GM12891 (cell line): Measurements from ENCODE around the gene C1orf159.

Experiments
- DNase-seq: peaks from one replicate; pipeline ENCODE4 v3.0.0; 2011; ENCODE audit warnings: low spot score; ENCODE audit not compliant: insufficient read length
- FAIRE-seq: peaks from 2 replicates; lab custom pipeline; 2011; peaks lifted over from hg19 to GRCh38; lab: Jason Lieb, UNC
- PAX5 ChIP-seq: IDR thresholded peaks from 2 replicates; pipeline ENCODE4 v1.6.1; 2011; ENCODE audit warnings: low read length, moderate library complexity, mild to moderate bottlenecking; ENCODE audit not compliant: insufficient read depth, severe bottlenecking
- POLR2A ChIP-seq: IDR thresholded peaks from 2 replicates; pipeline ENCODE4 v1.6.1; 2011; ENCODE audit warnings: low read depth, low read length, control low read depth
- POLR2AphosphoS5 ChIP-seq: IDR thresholded peaks from 2 replicates; pipeline ENCODE4 v1.6.1; 2011; ENCODE audit warnings: low read depth, low read length, control low read depth
- POU2F2 ChIP-seq: IDR thresholded peaks from 2 replicates; pipeline ENCODE4 v1.6.1; 2011; ENCODE audit warnings: low read depth, mild to moderate bottlenecking, control low read depth, low read length, moderate library complexity
- SPI1 ChIP-seq: IDR thresholded peaks from 2 replicates; pipeline ENCODE4 v1.6.1; 2011; ENCODE audit warnings: low read depth, low read length, control low read depth
- TAF1 ChIP-seq: IDR thresholded peaks from 2 replicates; pipeline ENCODE4 v1.6.1; 2011; ENCODE audit warnings: low read depth, low read length, control low read depth

Gene C1orf159

DNA sequence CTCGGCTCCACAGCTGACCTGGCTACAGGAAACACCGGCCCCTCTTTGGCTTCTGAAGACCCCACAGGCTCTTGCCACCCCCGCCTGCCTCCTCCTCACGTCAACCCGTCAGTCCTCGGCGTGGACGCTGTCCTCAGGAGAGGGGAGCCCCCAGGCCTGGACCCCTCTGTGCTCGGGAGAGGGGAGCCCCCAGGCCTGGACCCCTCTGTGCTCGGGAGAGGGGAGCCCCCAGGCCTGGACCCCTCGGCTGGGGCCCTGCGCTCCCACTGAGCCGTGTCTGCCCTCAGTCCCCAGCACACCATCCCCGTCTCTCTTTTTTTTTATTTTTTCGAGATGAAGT is 26.0 kb upstream of the C1orf159 start:
- DNase-seq: no peak
- TF ChIP-seq POLR2AphosphoS5 (no peak), POLR2A (no peak), POU2F2 (no peak), SPI1 (no peak)
- no peak for FAIRE-seq

GRCh38 chr1:1141244-1141910 is 25.5 kb upstream of the C1orf159 start:
- no peak for TF ChIP-seq POU2F2
- no peak for TF ChIP-seq TAF1
- TF ChIP-seq POLR2A: no peak
- no peak for TF ChIP-seq SPI1
- TF ChIP-seq POLR2AphosphoS5: no peak
- no peak for TF ChIP-seq PAX5
- FAIRE-seq: no peak

GRCh38 chr1:1140673-1141072 is 24.8 kb upstream of the C1orf159 start:
- TF ChIP-seq TAF1 (no peak), SPI1 (no peak), POLR2A (no peak), POU2F2 (no peak), POLR2AphosphoS5 (no peak), PAX5 (no peak)
- DNase-seq: no peak
- no peak for FAIRE-seq

More at GRCh38 chr1:1141244-1141910, 25.5 kb upstream of the C1orf159 start:
- no peak for DNase-seq

- no peak for TF ChIP-seq SPI1
- TF ChIP-seq TAF1: no peak
- TF ChIP-seq POU2F2: no peak
- no peak for TF ChIP-seq PAX5
- no peak for TF ChIP-seq POLR2A
- no peak for TF ChIP-seq POLR2AphosphoS5
- peak; percentile 9 for FAIRE-seq
- peak; percentile 90 for DNase-seq
Observed at GRCh38 chr1:1137256-1138045, 21.6 kb upstream of the C1orf159 start.

- no peak for FAIRE-seq
Observed at GRCh38 chr1:1136547-1137230, 20.8 kb upstream of the C1orf159 start.

GRCh38 chr1:1135339-1136136 is 19.6 kb upstream of the C1orf159 start:
- DNase-seq (no peak), FAIRE-seq (peak; percentile 13)
- TF ChIP-seq POLR2A (no peak), PAX5 (no peak), POU2F2 (no peak), SPI1 (no peak), POLR2AphosphoS5 (no peak), TAF1 (no peak)

More at GRCh38 chr1:1136547-1137230, 20.8 kb upstream of the C1orf159 start:
- peak; percentile 63 for DNase-seq
- TF ChIP-seq SPI1 (no peak), TAF1 (no peak), POLR2AphosphoS5 (no peak), POU2F2 (no peak), PAX5 (no peak), POLR2A (no peak)

DNA sequence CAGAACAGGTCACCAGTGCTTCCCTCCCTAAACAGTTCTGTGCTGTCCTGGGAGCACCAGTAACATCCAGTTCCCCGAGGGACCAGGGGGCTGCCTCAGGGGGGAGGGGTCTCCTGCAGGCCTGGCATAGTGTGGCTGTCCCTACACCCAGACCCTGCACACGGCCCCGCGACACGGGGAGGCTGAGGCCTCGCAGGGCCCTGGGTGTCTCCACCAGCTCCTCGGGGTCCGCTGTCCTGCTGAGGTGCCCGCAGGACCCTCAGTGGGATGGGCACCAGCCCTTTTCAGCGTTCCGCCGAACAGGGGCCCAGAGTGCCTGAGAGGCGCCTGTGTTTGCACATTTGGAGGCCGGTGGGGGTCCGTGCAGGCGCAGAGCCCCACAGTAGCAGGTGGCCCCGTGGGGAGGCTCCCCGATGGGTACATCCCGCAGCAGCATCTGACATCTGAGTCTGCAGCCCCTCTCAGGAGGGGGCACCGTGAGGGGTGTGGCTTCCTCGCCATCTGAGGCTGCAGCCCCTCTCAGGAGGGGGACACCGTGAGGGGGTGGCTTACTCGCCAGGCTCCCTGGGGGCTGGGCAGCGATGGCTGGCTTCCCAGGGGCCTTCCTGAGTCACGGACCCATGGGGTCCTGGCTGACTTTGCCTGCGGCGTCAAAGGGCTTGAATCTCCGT is 18.5 kb upstream of the C1orf159 start:
- DNase-seq: no peak

DNA sequence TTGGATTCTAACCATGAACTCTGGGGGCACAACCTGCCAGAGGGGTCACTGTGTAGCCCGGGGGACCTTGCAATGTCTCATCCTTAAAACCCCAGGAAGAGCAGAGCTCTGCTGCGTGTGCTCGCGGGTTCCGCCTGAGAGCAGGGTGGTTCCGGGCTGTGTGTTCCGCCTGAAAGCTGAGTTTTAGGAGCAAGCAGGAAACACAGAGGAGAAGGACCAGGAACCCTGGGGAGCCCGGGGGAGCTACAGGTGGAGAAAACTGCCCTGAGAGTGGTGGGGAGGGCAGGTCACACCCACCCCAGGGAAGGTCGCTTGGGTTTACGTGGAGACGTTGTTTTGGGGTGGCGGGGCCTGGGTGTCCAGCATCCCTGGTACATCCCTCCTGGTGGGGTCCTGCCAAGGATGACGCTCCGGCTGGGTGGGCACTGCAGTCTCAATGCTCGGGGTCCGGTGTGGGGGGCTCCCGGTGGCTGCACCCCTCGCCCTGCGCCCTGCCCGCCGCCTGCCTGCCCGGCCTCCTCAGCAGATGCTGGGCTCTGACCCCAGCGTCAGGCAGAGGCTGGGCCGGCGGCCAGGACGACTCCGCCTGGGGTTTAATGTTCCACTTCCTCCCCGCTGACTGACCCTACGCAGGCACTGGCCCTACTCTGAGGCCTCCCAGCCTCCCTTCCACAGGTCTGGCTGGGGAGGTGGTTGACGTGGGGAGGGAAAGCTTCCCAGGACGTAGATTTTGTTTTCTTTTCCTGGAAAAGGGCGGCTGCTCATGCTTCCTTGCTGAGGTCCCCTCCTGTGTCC is 17.3 kb upstream of the C1orf159 start:
- FAIRE-seq: no peak
- no peak for DNase-seq
- TF ChIP-seq POU2F2: no peak
- no peak for TF ChIP-seq POLR2AphosphoS5
- no peak for TF ChIP-seq TAF1
- TF ChIP-seq SPI1: no peak
- TF ChIP-seq POLR2A: no peak
- no peak for TF ChIP-seq PAX5

More for the DNA sequence above, 18.5 kb upstream of the C1orf159 start:
- no peak for TF ChIP-seq SPI1
- no peak for TF ChIP-seq PAX5
- TF ChIP-seq POU2F2: no peak
- no peak for TF ChIP-seq POLR2AphosphoS5
- TF ChIP-seq TAF1: no peak
- no peak for TF ChIP-seq POLR2A
- no peak for FAIRE-seq
